Adrenal gland (tissue), 12 donors: ENCODE data around the gene RFXANK. TPM values are rescaled to one million over a fixed set of nuclear protein-coding genes. Genes with fewer than 3 reads are reported as not detected.

Experiments used
- DNase-seq, 7 donors: peaks; one replicate each; pipeline ENCODE4 v3.0.0-alpha.2; 2019 to 2020
- H3K27ac ChIP-seq, 5 donors: fragments of 200-600 bp; sonication (generic) in 4 of 5; 1 replicate in 3 of 5; 2 replicates in 2 of 5; pipeline versions ENCODE4 v1.5.1 to v1.8.0; 2016 to 2020; ENCODE audit warnings: mild to moderate bottlenecking in 1 of 5
- H3K27me3 ChIP-seq: fragments of 200-600 bp; 2 replicates; pipeline ENCODE4 v1.8.0; 2021
- H3K36me3 ChIP-seq, 2 donors: fragments of 200-600 bp; replicated peaks in 1 of 2; 1 replicate in 1 of 2; 2 replicates in 1 of 2; pipeline versions ENCODE4 v1.5.1 to v1.8.0; 2018 to 2022
- H3K4me1 ChIP-seq, 2 donors: fragments of 200-600 bp; replicated peaks in 1 of 2; 1 replicate in 1 of 2; 2 replicates in 1 of 2; pipeline versions ENCODE4 v1.5.1 to v1.8.0; 2018 to 2021
- H3K4me3 ChIP-seq, 4 donors: fragments of 200-600 bp; sonication (generic) in 3 of 4; one replicate each; pipeline ENCODE4 v1.5.1; 2016 to 2018
- H3K9me3 ChIP-seq, 3 donors: fragments of 200-600 bp; sonication (generic) in 1 of 3; replicated peaks in 1 of 3; 1 replicate in 2 of 3; 2 replicates in 1 of 3; pipeline versions ENCODE4 v1.5.1 to v1.8.0; 2016 to 2021
- POLR2A ChIP-seq, 2 donors: fragments of 450-650 bp; IDR thresholded peaks; one replicate each; pipeline ENCODE4 v1.6.1; 2017; ENCODE audit warnings: antibody characterized with exemption in 2 of 2, mild to moderate bottlenecking in 2 of 2, moderate library complexity in 1 of 2
- WGBS, 4 donors: extraction: QIAGEN DNeasy Blood & Tissue Kit in 2 of 4; methylation state at CpG; one replicate each; pipeline versions ENCODE4 v1.1.5 to v1.1.7; 2013 to 2017; 5-methylcytosine and 5-hydroxymethylcytosine counted together
- intact Hi-C, 2 donors: fragments of 100-400 bp; cut with DNase I; formaldehyde crosslinking; loops; one replicate each; pipeline versions ENCODE4 v1.14.1 to v1.15.0; 2022 to 2023
- polyA plus RNA-seq, 3 donors: library from polyadenylated mRNA; stranded (reverse); fragments of 200-250 nt in 2 of 3; fragments of 350-450 nt in 1 of 3; fragmentation: Illumina TruSeq in 1 of 3; extraction: RNeasy Lipid Tissue Mini Kit (QIAGEN cat#74804) in 1 of 3; gene quantifications; one replicate each; pipeline ENCODE4 v1.2.3, GENCODE V29; 2013 to 2014
- total RNA-seq, 9 donors: library from RNA; depleted of rRNA in 4 of 9; stranded (reverse); fragments of >200 nt in 4 of 9; fragments of 120-200 nt in 1 of 9; fragmentation: NEBNext Ultra II Directional in 1 of 9; extraction: Animal tissue kit (Norgen Biotek cat#: 25700) in 1 of 9; gene quantifications; one replicate each; pipeline versions ENCODE4 v1.1.0 to v1.2.4, GENCODE V29; 2013 to 2023
- TF ChIP-seq, protein P1 (sequence below), 6 experiments: fragments of 450-650 bp in 4 of 6; fragments of 200-600 bp in 2 of 6; sonication (generic) in 1 of 6; IDR thresholded peaks; 1 replicate in 5 of 6; 2 replicates in 1 of 6; pipeline versions ENCODE4 v1.5.1 to v1.8.0; 2016 to 2021; ENCODE audit warnings: antibody characterized with exemption in 6 of 6, mild to moderate bottlenecking in 2 of 6, moderate library complexity in 1 of 6
- donor health status: healthy with polysubstance abuse.
- donor health status: Bipolar disorder and iron deficiency.
- donor health status: DM: yes; HTN: yes; CAD: no.
- donor health status: DM: no; HTN: no; CAD: no.
- donor health status: DM: no; HTN: no; CAD: no.
- donor health status: DM: yes; HTN: yes; CAD: no.

The RFXANK gene
- total and polyA plus RNA-seq, 12 donors = 21.7 to 195 (median 52.4) TPM

DNA sequence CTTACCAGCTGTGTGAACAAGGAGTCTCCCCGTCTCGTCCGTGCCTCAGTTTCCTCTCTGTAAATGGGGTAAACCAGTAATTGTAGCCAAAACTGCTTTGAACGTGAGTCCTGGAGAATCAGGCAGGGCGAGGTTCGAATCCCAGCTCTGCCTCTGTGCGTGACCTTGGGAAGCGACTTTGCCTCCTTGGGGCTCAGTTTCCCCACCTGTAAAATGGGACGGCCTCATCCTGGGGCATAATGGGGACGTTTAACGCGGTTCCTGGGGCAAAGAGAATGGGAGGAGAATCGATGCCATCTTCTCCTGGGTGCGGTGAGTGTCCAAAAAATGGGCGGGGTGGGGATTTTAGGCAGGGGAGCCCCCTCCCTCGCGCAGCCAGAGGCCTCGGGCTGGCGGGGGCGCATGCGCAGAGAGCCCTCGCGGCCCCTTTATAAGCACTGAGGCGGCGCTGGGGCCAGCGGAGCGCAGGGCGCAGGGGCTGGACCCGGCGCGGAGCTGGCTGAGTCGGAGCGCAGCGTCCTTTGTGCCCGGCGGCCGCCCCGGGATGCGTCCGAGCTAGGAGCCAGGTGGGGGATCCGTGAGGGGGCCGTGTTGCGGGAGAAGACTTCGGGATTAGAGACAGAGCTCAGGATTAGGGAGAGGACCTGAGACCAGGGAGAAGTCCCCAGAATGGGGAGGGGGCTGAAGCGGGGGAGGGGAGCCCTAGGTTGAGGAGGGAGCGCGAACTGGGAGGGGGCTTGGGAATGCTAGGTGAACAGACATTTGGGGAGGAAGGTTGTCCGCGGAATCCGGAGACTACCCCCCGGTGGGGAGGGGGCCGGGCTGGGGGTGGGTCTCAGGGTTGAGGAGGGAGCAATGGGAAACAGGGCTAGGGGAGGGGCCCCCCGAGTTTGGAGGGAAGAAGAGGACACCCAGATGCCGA, 19.7 kb downstream of the RFXANK start, which contains the start of gene NCAN:
Gene NCAN, plus strand, starts transcription at position 460 of the 922 bp plus-strand sequence. CDS start 4,996 bp downstream, outside the sequence.
- Histone ChIP-seq H3K9me3 (no peaks in the 10 kb centered on the region), H3K27me3 (peaks cover 33% of the 10 kb centered on the region), H3K4me1 (no peaks in the 10 kb centered on the region), H3K4me3 (no peak within 1 kb of the TSS), H3K27ac (no peak within 1 kb of the TSS), H3K36me3 (no peaks in the 10 kb centered on the region)
- TF ChIP-seq, protein P1, sequence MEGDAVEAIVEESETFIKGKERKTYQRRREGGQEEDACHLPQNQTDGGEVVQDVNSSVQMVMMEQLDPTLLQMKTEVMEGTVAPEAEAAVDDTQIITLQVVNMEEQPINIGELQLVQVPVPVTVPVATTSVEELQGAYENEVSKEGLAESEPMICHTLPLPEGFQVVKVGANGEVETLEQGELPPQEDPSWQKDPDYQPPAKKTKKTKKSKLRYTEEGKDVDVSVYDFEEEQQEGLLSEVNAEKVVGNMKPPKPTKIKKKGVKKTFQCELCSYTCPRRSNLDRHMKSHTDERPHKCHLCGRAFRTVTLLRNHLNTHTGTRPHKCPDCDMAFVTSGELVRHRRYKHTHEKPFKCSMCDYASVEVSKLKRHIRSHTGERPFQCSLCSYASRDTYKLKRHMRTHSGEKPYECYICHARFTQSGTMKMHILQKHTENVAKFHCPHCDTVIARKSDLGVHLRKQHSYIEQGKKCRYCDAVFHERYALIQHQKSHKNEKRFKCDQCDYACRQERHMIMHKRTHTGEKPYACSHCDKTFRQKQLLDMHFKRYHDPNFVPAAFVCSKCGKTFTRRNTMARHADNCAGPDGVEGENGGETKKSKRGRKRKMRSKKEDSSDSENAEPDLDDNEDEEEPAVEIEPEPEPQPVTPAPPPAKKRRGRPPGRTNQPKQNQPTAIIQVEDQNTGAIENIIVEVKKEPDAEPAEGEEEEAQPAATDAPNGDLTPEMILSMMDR (IDR thresholded peaks at IDR 0.05) = no peak
- intact Hi-C loops = no loop called here
- DNase-seq = no peak
- WGBS, 4 donors = 6 to 14% (median 10%) methylated on average over 16 to 54 of the region's 54 CpGs

DNA sequence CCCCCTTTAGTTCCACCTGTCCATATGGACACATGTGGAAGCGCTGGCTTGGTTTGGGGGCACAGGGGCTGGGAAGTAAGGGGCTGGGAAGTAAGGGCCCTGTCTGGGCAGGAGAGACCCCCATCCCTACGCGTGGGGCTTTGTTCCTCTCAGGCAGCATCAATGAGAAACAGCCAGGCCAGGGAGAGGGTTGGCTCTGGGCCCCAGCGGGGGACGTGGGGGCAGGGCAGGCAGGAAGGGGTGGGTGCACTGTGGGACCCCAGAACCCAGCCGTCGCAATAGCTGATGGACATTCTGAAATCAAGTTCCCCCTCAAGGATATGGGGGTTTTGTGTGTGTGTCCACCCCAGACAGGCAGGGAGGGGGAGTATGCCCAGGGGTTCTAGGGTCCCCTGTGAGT, 20.9 kb downstream of the RFXANK start:
- H3K27me3 ChIP-seq = peaks cover 33% of the 10 kb centered on the region
- no peak overlapping the region for H3K4me3 ChIP-seq
- no peaks in the 10 kb centered on the region for H3K36me3 ChIP-seq
- H3K9me3 ChIP-seq = no peaks in the 10 kb centered on the region
- H3K4me1 ChIP-seq = no peaks in the 10 kb centered on the region
- 4 to 10% (median 7%) methylated on average over 6 to 7 of the region's 7 CpGs for WGBS, 4 donors
- TF ChIP-seq, protein P1 (IDR thresholded peaks at IDR 0.05) = no peak
- TF ChIP-seq POLR2A (IDR thresholded peaks at IDR 0.05) = no peak
- intact Hi-C loops = no loop called here
- H3K27ac ChIP-seq = no peak overlapping the region
- no peak for DNase-seq

- Histone ChIP-seq H3K27me3 (peaks cover 27% of the 10 kb centered on the region), H3K36me3 (no peaks in the 10 kb centered on the region), H3K4me1 (no peaks in the 10 kb centered on the region), H3K9me3 (no peaks in the 10 kb centered on the region), H3K27ac (no peak overlapping the region), H3K4me3 (no peak overlapping the region)
- 24 to 57% (median 38%) methylated on average over 13 to 21 of the region's 21 CpGs for WGBS, 4 donors
- no peak for DNase-seq
- TF ChIP-seq, protein P1 (IDR thresholded peaks at IDR 0.05) = no peak
- no peak for TF ChIP-seq POLR2A (IDR thresholded peaks at IDR 0.05)
- intact Hi-C loops = no loop called here
Measured at GRCh38 chr19:19213426-19214158, 21.5 kb downstream of the RFXANK start.

GRCh38 chr19:19214159-19214490, 22.1 kb downstream of the RFXANK start:
- H3K4me3 ChIP-seq = no peak overlapping the region
- DNase-seq = no peak
- TF ChIP-seq, protein P1 (IDR thresholded peaks at IDR 0.05) = no peak
- no peak for TF ChIP-seq POLR2A (IDR thresholded peaks at IDR 0.05)
- no peak overlapping the region for H3K27ac ChIP-seq
- no peaks in the 10 kb centered on the region for H3K4me1 ChIP-seq
- WGBS, 4 donors = 6 to 11% (median 9%) methylated on average over 5 of the region's 5 CpGs
- no peaks in the 10 kb centered on the region for H3K9me3 ChIP-seq
- peaks cover 22% of the 10 kb centered on the region for H3K27me3 ChIP-seq
- intact Hi-C loops = no loop called here
- H3K36me3 ChIP-seq = no peaks in the 10 kb centered on the region
